ENCODE results near the gene BSG.

Gene BSG

DNA sequence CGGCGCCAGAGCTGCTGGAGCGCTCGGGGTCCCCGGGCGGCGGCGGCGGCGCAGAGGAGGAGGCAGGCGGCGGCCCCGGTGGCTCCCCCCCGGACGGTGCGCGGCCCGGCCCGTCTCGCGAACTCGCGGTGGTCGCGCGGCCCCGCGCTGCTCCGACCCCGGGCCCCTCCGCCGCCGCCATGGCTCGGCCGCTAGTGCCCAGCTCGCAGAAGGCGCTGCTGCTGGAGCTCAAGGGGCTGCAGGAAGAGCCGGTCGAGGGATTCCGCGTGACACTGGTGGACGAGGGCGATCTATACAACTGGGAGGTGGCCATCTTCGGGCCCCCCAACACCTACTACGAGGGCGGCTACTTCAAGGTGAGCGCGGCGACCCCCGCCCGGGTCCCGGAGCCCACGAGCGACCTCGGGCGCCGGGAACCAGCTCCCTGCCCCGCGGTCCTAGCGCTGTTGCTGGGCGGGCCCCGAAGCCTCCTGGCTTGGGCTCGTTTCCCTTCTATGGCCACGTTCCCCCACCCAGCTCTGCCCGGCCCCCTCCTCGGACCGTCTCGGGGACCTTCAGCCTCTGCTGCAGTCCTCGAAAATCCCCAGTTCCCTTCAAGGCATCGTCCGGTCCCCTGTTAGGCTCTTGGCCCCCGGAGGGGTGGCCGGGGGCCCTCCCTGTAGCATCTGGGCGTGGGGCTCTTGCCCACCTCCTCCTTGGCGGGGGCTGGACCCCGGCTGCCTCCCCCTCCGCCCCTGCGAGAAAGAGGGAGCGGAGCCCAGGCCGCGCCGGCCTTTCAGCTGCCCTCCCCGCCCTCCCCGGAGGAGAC lies 40.4 kb upstream of the BSG start, which contains the start of gene CDC34 (continued):
- TF ChIP-seq KLF8 (tag by site-specific recombination; IDR thresholded peaks at IDR 0.05) (0 out of 2 replicates have a peak, but pooled peaks have one; percentile 13), ZNF529 (tag by site-specific recombination; IDR thresholded peaks at IDR 0.05; ENCODE audit: insufficient replicate concordance) (no peak), ZBTB17 (tag by site-specific recombination; IDR thresholded peaks at IDR 0.05) (no peak), YY1 (tag by site-specific recombination; IDR thresholded peaks at IDR 0.05) (no peak), ZNF133 (tag by site-specific recombination; IDR thresholded peaks at IDR 0.05) (no peak), ZNF138 (tag by site-specific recombination; IDR thresholded peaks at IDR 0.05; ENCODE audit: borderline replicate concordance) (no peak), PRDM1 (tag by site-specific recombination; IDR thresholded peaks at IDR 0.05) (no peak), ZFHX2 (tag by site-specific recombination; conservative IDR thresholded peaks at IDR 0.05) (peak; percentile 22; the same call in 1 of the 2 replicates), ZNF274 (IDR thresholded peaks at IDR 0.05; ENCODE audit: low read length) (no peak), ZNF274 (tag by site-specific recombination; IDR thresholded peaks at IDR 0.05; ENCODE audit: borderline replicate concordance) (no peak), EGR2 (tag by site-specific recombination; IDR thresholded peaks at IDR 0.05; ENCODE audit: low read depth) (peak; percentile 29; the same call in 1 of the 2 replicates), ZNF521 (tag by site-specific recombination; IDR thresholded peaks at IDR 0.05) (no peak), ZFP69B (tag by site-specific recombination; IDR thresholded peaks at IDR 0.05) (no peak), FEZF1 (tag by site-specific recombination; IDR thresholded peaks at IDR 0.05) (no peak), SP7 (tag by site-specific recombination; IDR thresholded peaks at IDR 0.05) (0 out of 2 replicates have a peak, but pooled peaks have one; percentile 1), OVOL3 (tag by site-specific recombination; IDR thresholded peaks at IDR 0.05) (no peak), ZFP3 (tag by site-specific recombination; IDR thresholded peaks at IDR 0.05; ENCODE audit: low read depth) (no peak)
- TF ChIP-seq, protein P1, sequence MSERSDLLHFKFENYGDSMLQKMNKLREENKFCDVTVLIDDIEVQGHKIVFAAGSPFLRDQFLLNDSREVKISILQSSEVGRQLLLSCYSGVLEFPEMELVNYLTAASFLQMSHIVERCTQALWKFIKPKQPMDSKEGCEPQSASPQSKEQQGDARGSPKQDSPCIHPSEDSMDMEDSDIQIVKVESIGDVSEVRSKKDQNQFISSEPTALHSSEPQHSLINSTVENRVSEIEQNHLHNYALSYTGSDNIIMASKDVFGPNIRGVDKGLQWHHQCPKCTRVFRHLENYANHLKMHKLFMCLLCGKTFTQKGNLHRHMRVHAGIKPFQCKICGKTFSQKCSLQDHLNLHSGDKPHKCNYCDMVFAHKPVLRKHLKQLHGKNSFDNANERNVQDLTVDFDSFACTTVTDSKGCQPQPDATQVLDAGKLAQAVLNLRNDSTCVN (tag by site-specific recombination; optimal IDR thresholded peaks at IDR 0.05) = peak; percentile 38
- TF ChIP-seq, protein P2, sequence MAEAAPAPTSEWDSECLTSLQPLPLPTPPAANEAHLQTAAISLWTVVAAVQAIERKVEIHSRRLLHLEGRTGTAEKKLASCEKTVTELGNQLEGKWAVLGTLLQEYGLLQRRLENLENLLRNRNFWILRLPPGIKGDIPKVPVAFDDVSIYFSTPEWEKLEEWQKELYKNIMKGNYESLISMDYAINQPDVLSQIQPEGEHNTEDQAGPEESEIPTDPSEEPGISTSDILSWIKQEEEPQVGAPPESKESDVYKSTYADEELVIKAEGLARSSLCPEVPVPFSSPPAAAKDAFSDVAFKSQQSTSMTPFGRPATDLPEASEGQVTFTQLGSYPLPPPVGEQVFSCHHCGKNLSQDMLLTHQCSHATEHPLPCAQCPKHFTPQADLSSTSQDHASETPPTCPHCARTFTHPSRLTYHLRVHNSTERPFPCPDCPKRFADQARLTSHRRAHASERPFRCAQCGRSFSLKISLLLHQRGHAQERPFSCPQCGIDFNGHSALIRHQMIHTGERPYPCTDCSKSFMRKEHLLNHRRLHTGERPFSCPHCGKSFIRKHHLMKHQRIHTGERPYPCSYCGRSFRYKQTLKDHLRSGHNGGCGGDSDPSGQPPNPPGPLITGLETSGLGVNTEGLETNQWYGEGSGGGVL (tag by site-specific recombination; IDR thresholded peaks at IDR 0.05) = peak; percentile 66
- TF ChIP-seq, protein P3, sequence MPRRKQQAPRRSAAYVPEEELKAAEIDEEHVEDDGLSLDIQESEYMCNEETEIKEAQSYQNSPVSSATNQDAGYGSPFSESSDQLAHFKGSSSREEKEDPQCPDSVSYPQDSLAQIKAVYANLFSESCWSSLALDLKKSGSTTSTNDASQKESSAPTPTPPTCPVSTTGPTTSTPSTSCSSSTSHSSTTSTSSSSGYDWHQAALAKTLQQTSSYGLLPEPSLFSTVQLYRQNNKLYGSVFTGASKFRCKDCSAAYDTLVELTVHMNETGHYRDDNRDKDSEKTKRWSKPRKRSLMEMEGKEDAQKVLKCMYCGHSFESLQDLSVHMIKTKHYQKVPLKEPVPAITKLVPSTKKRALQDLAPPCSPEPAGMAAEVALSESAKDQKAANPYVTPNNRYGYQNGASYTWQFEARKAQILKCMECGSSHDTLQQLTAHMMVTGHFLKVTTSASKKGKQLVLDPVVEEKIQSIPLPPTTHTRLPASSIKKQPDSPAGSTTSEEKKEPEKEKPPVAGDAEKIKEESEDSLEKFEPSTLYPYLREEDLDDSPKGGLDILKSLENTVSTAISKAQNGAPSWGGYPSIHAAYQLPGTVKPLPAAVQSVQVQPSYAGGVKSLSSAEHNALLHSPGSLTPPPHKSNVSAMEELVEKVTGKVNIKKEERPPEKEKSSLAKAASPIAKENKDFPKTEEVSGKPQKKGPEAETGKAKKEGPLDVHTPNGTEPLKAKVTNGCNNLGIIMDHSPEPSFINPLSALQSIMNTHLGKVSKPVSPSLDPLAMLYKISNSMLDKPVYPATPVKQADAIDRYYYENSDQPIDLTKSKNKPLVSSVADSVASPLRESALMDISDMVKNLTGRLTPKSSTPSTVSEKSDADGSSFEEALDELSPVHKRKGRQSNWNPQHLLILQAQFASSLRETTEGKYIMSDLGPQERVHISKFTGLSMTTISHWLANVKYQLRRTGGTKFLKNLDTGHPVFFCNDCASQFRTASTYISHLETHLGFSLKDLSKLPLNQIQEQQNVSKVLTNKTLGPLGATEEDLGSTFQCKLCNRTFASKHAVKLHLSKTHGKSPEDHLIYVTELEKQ (tag by site-specific recombination; IDR thresholded peaks at IDR 0.05; ENCODE audit: borderline replicate concordance) = no peak
- TF ChIP-seq, protein P4, sequence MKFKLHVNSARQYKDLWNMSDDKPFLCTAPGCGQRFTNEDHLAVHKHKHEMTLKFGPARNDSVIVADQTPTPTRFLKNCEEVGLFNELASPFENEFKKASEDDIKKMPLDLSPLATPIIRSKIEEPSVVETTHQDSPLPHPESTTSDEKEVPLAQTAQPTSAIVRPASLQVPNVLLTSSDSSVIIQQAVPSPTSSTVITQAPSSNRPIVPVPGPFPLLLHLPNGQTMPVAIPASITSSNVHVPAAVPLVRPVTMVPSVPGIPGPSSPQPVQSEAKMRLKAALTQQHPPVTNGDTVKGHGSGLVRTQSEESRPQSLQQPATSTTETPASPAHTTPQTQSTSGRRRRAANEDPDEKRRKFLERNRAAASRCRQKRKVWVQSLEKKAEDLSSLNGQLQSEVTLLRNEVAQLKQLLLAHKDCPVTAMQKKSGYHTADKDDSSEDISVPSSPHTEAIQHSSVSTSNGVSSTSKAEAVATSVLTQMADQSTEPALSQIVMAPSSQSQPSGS (tag by site-specific recombination; IDR thresholded peaks at IDR 0.05; ENCODE audit: low read depth) = no peak
